DOHH2 (cell line): Measurements from ENCODE around the gene TLNRD1.

ENCODE experiments used
- H3F3A ChIP-seq: fragments of 200-600 bp; sonication (generic), shearing (Covaris generic); 2 replicates; pipeline ENCODE4 v1.6.0; 2016; ENCODE audit warnings: antibody characterized with exemption, mild to moderate bottlenecking; ENCODE audit not compliant: control insufficient read depth, insufficient read depth
- H3K27ac ChIP-seq: fragments of 200-600 bp; sonication (generic); 2 replicates; pipeline ENCODE4 v1.5.1; 2014; ENCODE audit warnings: low read depth, mild to moderate bottlenecking, low read length, moderate library complexity
- H3K27me3 ChIP-seq: fragments of 200-600 bp; sonication (generic); 2 replicates; pipeline ENCODE4 v1.6.1; 2014; ENCODE audit warnings: mild to moderate bottlenecking, low read length, mixed read lengths; ENCODE audit not compliant: control insufficient read depth
- H3K36me3 ChIP-seq: fragments of 200-600 bp; sonication (generic); 2 replicates; pipeline ENCODE4 v1.6.1; 2014; ENCODE audit warnings: mild to moderate bottlenecking, low read length, moderate library complexity, mixed read lengths; ENCODE audit not compliant: control insufficient read depth
- H3K4me1 ChIP-seq: fragments of 200-600 bp; sonication (generic); 2 replicates; pipeline ENCODE4 v1.6.1; 2014; ENCODE audit warnings: mild to moderate bottlenecking, low read length, mixed read lengths; ENCODE audit not compliant: control insufficient read depth
- H3K4me2 ChIP-seq: fragments of 200-600 bp; sonication (generic); 2 replicates; pipeline ENCODE4 v1.6.0; 2014; ENCODE audit warnings: mild to moderate bottlenecking, low read length, moderate library complexity
- H3K4me3 ChIP-seq: fragments of 200-600 bp; sonication (generic); 2 replicates; pipeline ENCODE4 v1.5.1; 2014; ENCODE audit warnings: mild to moderate bottlenecking, low read length, mixed read lengths
- H3K79me2 ChIP-seq: fragments of 200-600 bp; sonication (generic); 2 replicates; pipeline ENCODE4 v1.6.1; 2014; ENCODE audit warnings: mild to moderate bottlenecking, low read length, mixed read lengths; ENCODE audit not compliant: control insufficient read depth
- H3K9me2 ChIP-seq: fragments of 200-600 bp; sonication (generic); replicated peaks from 2 replicates; pipeline ENCODE4 v1.6.1; 2014; ENCODE audit warnings: mild to moderate bottlenecking, low read length, mixed read lengths; ENCODE audit not compliant: control insufficient read depth
- H3K9me3 ChIP-seq: fragments of 200-600 bp; sonication (generic); 2 replicates; pipeline ENCODE4 v1.6.1; 2014; ENCODE audit warnings: antibody characterized with exemption, low read length, mixed read lengths; ENCODE audit not compliant: control insufficient read depth, insufficient read depth
- H4K20me1 ChIP-seq: fragments of 200-600 bp; sonication (generic); 2 replicates; pipeline ENCODE4 v1.6.0; 2014; ENCODE audit warnings: low read depth, mild to moderate bottlenecking, antibody characterized with exemption, low read length, moderate library complexity; ENCODE audit not compliant: control insufficient read depth, insufficient read depth
- EZH2phosphoT487 ChIP-seq: fragments of 200-600 bp; sonication (generic); IDR thresholded peaks from 2 replicates; pipeline ENCODE4 v1.6.1; 2017; ENCODE audit warnings: borderline replicate concordance, mild to moderate bottlenecking, antibody characterized with exemption, low read length, moderate library complexity, mixed read lengths
- TF ChIP-seq, protein P1 (sequence below): fragments of 200-600 bp; sonication (generic); IDR thresholded peaks from one replicate; pipeline ENCODE4 v1.5.1; 2014; ENCODE audit warnings: antibody characterized with exemption, mild to moderate bottlenecking, low read depth, low read length; ENCODE audit not compliant: poor library complexity, severe bottlenecking

TLNRD1 gene

DNA sequence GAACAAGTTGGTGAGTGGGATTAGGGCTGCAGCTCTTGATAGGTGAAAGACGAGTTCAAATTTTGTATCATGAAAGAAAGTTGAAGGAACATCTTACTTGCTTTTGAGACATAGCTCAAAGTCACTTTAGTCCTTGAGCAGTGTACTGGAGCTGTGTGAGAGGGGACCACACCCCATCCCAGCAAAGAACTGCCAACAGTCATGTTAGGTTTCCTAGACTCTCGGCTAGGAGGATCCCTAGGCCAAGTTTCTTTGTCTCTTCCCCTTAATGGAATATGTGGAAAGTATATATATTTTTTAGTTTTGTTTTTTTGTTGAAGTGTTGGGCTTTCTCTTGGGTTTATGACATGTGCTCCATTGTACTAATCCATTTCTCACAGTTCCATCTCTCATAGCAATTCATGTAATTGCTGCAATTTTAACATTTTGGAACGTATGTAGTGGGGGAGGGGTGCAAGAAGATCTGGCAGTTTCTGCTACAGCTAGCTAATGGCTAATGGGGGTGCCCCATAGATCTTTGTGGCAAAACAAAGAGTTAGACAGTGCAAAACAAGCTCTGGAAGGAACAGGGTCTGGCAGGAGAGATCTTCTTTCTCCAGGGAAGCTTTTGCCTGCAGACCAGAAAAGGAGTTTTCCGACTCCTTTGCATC is 25.1 kb downstream of the TLNRD1 start:
- Histone ChIP-seq H3F3A (no peaks in the 10 kb centered on the region), H4K20me1 (no peaks in the 10 kb centered on the region), H3K9me3 (no peaks in the 10 kb centered on the region), H3K4me3 (no peak overlapping the region), H3K79me2 (no peaks in the 10 kb centered on the region), H3K36me3 (no peaks in the 10 kb centered on the region), H3K4me1 (peaks cover 19% of the 10 kb centered on the region), H3K27ac (no peak overlapping the region), H3K9me2 (no peaks in the 10 kb centered on the region), H3K4me2 (no peak overlapping the region), H3K27me3 (no peaks in the 10 kb centered on the region)
- TF ChIP-seq, protein P1, sequence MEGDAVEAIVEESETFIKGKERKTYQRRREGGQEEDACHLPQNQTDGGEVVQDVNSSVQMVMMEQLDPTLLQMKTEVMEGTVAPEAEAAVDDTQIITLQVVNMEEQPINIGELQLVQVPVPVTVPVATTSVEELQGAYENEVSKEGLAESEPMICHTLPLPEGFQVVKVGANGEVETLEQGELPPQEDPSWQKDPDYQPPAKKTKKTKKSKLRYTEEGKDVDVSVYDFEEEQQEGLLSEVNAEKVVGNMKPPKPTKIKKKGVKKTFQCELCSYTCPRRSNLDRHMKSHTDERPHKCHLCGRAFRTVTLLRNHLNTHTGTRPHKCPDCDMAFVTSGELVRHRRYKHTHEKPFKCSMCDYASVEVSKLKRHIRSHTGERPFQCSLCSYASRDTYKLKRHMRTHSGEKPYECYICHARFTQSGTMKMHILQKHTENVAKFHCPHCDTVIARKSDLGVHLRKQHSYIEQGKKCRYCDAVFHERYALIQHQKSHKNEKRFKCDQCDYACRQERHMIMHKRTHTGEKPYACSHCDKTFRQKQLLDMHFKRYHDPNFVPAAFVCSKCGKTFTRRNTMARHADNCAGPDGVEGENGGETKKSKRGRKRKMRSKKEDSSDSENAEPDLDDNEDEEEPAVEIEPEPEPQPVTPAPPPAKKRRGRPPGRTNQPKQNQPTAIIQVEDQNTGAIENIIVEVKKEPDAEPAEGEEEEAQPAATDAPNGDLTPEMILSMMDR, result no peak
- TF ChIP-seq EZH2phosphoT487, result no peak

- TF ChIP-seq, protein P1, result no peak
- no peak for TF ChIP-seq EZH2phosphoT487
- H3F3A ChIP-seq, result no peaks in the 10 kb centered on the region
These were observed 26.3 kb downstream of the TLNRD1 start for GRCh38 chr15:81026836-81027599.

DNA sequence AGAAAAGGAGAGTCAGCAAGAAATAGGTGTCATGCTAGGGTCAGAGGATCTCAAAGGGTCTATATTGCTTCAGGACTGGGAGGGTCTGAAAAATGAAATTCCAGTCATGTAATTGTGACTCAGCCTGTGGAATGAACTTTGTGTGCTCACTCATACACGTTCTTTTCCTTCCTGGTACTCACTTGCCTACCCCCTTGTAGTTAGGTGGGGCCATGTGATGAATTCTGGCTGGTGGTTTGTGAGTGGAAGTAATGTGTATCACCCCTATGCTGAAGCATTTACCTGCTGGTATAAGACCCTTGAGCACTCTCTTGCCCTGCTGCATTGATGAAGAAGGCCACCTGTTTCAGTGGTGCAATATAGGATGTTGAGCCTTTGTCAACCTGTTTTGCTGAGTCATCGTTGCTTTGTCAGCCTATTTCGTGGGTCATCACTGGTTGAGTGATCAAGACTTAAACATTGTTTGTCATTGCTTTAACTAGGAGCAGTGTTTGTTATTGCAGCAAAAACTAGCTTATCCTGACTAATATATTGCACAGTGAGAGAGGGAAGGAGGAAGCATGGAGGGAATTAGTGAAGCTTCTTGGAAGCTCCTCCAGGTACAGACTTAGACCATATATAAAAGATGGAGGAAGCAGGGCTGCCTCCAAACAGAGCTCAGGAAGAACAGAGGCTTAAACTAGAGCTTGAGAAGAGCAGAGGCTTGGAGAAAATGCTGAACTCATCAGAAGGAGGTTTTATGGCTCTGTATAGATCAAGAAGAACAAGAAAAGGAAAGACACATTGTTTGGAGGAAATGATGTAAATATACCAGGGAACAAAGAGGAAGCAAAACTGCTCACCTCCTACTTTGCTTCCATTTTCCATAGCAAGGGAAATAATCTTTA is 28.9 kb downstream of the TLNRD1 start:
- no peaks in the 10 kb centered on the region for H3K9me3 ChIP-seq
- no peaks in the 10 kb centered on the region for H3K79me2 ChIP-seq
- H3K36me3 ChIP-seq, result no peaks in the 10 kb centered on the region
- H3F3A ChIP-seq, result no peaks in the 10 kb centered on the region
- TF ChIP-seq, protein P1, result no peak
- TF ChIP-seq EZH2phosphoT487, result no peak
- no peak overlapping the region for H3K4me3 ChIP-seq
- no peak overlapping the region for H3K4me2 ChIP-seq
- no peaks in the 10 kb centered on the region for H4K20me1 ChIP-seq
- no peak overlapping the region for H3K27ac ChIP-seq
- peaks cover 7% of the 10 kb centered on the region; the same call in 1 of the 2 replicates for H3K4me1 ChIP-seq
- no peaks in the 10 kb centered on the region for H3K27me3 ChIP-seq
- H3K9me2 ChIP-seq, result no peaks in the 10 kb centered on the region

More at GRCh38 chr15:81026836-81027599, 26.3 kb downstream of the TLNRD1 start:
- Histone ChIP-seq H3K4me2 (no peak overlapping the region), H3K9me3 (no peaks in the 10 kb centered on the region), H3K4me3 (no peak overlapping the region), H3K27ac (no peak overlapping the region), H3K9me2 (no peaks in the 10 kb centered on the region), H3K27me3 (no peaks in the 10 kb centered on the region), H3K36me3 (no peaks in the 10 kb centered on the region), H3K4me1 (peaks cover 19% of the 10 kb centered on the region), H3K79me2 (no peaks in the 10 kb centered on the region), H4K20me1 (no peaks in the 10 kb centered on the region)
